HepG2 (cell line): ENCODE results near the gene TSC22D4. TPM values are rescaled to one million over a fixed set of nuclear protein-coding genes. Genes with fewer than 3 reads are reported as not detected.

Experiments used
- ARID5B ChIP-seq: IDR thresholded peaks from 2 replicates; pipeline ENCODE4 v1.4.0; 2020; ENCODE audit warnings: mild to moderate bottlenecking, missing genetic modification reagents
- DNMT3B ChIP-seq: conservative IDR thresholded peaks from 2 replicates; pipeline ENCODE4 v1.6.1; 2016; ENCODE audit warnings: missing biosample characterization, control low read depth
- FOXA3 ChIP-seq: IDR thresholded peaks from 2 replicates; pipeline ENCODE4 v1.6.1; 2016; ENCODE audit warnings: missing genetic modification reagents, missing compliant biosample characterization
- KDM2A ChIP-seq: sonication (generic); formaldehyde crosslinking; IDR thresholded peaks from 2 replicates; pipeline ENCODE4 v1.4.0; 2020; ENCODE audit warnings: low read depth, missing genetic modification reagents, borderline replicate concordance
- MEIS1 ChIP-seq: sonication (generic); formaldehyde crosslinking; IDR thresholded peaks from 2 replicates; pipeline ENCODE4 v1.9.0; 2021; ENCODE audit warnings: mild to moderate bottlenecking, missing genetic modification reagents, moderate library complexity, borderline replicate concordance
- NR2C2 ChIP-seq: sonication (generic); formaldehyde crosslinking; IDR thresholded peaks from 2 replicates; pipeline ENCODE4 v1.4.0; 2020; ENCODE audit warnings: missing genetic modification reagents, mild to moderate bottlenecking, moderate library complexity, borderline replicate concordance
- PATZ1 ChIP-seq: sonication (generic); formaldehyde crosslinking; IDR thresholded peaks from 2 replicates; pipeline ENCODE4 v1.4.0; 2020; ENCODE audit warnings: missing genetic modification reagents
- PAXIP1 ChIP-seq: sonication (generic); formaldehyde crosslinking; conservative IDR thresholded peaks from 2 replicates; pipeline ENCODE4 v1.4.0; 2020; ENCODE audit warnings: mild to moderate bottlenecking, missing genetic modification reagents, moderate library complexity
- REL ChIP-seq: sonication (generic); formaldehyde crosslinking; conservative IDR thresholded peaks from 2 replicates; pipeline ENCODE4 v1.8.0; 2022; ENCODE audit warnings: mild to moderate bottlenecking, missing genetic modification reagents, moderate library complexity
- SALL1 ChIP-seq: sonication (generic); formaldehyde crosslinking; IDR thresholded peaks from 2 replicates; pipeline ENCODE4 v1.8.0; 2022; ENCODE audit warnings: mild to moderate bottlenecking, missing genetic modification reagents
- SCMH1 ChIP-seq: sonication (generic); formaldehyde crosslinking; IDR thresholded peaks from 2 replicates; pipeline ENCODE4 v1.9.0; 2021; ENCODE audit warnings: missing genetic modification reagents, mild to moderate bottlenecking, borderline replicate concordance
- ZMYM3 ChIP-seq: sonication (generic); formaldehyde crosslinking; IDR thresholded peaks from 2 replicates; pipeline ENCODE4 v1.5.1; 2020; ENCODE audit warnings: mild to moderate bottlenecking, missing genetic modification reagents
- ZNF446 ChIP-seq: sonication (generic); formaldehyde crosslinking; IDR thresholded peaks from 2 replicates; pipeline ENCODE4 v1.5.0; 2020; ENCODE audit warnings: mild to moderate bottlenecking, missing genetic modification reagents
- polyA plus RNA-seq, 8 experiments: library from polyadenylated mRNA; depleted of rRNA in 3 of 8; stranded (reverse) in 7 of 8; unstranded in 1 of 8; fragments of >200 nt; fragmentation: Illumina TruSeq in 4 of 8; extraction: Trizol in 4 of 8; gene quantifications; 2 replicates each; pipeline versions ENCODE4 v1.2.1 to v1.2.3, GENCODE V29; 2011 to 2016; ENCODE audit warnings: low read depth in 4 of 8, missing spikeins in 1 of 8, mixed read lengths in 1 of 8; ENCODE audit not compliant: insufficient read depth in 1 of 8
- total RNA-seq, 5 experiments: library from RNA; depleted of rRNA; stranded (reverse); fragments of >200 nt; fragmentation: Illumina TruSeq; extraction: Trizol; gene quantifications; 2 replicates each; pipeline ENCODE4 v1.2.3, GENCODE V29; 2016; ENCODE audit warnings: low read depth in 1 of 5
- TF ChIP-seq, protein P1 (sequence below), 2 experiments: sonication (generic) in 1 of 2; formaldehyde crosslinking in 1 of 2; IDR thresholded peaks; 2 replicates each; pipeline versions ENCODE4 v1.4.0 to v1.6.1; 2016 to 2020; ENCODE audit warnings: borderline replicate concordance in 1 of 2, low read depth in 1 of 2, mild to moderate bottlenecking in 1 of 2, missing genetic modification reagents in 1 of 2

TSC22D4 gene
- total and polyA plus RNA-seq, 2 of the 13 experiments (the other 11 are each of a cell fraction or from before 2014, with no cell fraction given), result 7.7 to 8.7 TPM

DNA sequence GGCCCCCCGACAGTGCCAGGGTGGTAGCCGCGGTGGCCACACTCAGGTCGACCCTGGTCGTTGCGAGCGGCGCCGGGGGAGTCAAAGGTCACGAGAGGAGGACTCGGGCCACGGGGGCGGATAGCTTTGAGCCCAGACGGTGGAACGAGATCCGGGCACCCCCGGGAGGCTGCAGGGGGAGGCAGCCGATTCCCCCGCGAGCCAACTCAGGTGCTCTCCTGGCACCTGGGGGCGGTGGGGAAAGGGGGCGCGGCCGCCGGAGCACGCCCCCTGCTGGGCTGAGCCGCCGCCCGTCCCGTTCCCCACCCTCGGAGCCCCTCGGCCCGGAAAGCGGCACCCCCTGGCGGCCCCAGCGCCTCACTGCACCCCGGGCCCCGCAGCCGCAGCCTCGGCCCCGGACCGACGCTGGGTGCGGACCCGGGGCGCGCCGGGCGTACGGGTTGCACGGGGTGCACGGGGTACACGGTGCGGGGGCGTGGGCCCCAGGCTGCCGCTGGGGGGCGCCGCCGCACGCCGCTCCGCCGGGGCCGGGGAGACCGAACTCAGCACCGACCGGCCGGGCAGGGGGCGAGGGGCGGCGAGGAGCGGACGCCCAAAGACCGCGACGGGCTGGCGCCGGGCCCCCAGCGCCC, 4.2 kb upstream of the TSC22D4 start (continued):
- TF ChIP-seq ARID5B (CRISPR knock-in tag) (peak; percentile 15; the same call in 1 of the 2 replicates), PAXIP1 (CRISPR knock-in tag) (no peak), ZNF446 (CRISPR knock-in tag) (no peak), FOXA3 (CRISPR knock-in tag) (0 out of 2 replicates have a peak, but pooled peaks have one; percentile 20), ZMYM3 (CRISPR knock-in tag) (peak; percentile 43; the same call in 1 of the 2 replicates), NR2C2 (CRISPR knock-in tag) (peak; percentile 81), DNMT3B (CRISPR knock-in tag) (no peak), SALL1 (peak; percentile 58), SCMH1 (CRISPR knock-in tag) (no peak), MEIS1 (CRISPR knock-in tag) (no peak; the same call in 1 of the 2 replicates), KDM2A (CRISPR knock-in tag) (peak; percentile 34; the same call in 1 of the 2 replicates), REL (CRISPR knock-in tag) (no peak), PATZ1 (CRISPR knock-in tag) (peak; percentile 76; the same call in 1 of the 2 replicates)
- TF ChIP-seq, protein P1, sequence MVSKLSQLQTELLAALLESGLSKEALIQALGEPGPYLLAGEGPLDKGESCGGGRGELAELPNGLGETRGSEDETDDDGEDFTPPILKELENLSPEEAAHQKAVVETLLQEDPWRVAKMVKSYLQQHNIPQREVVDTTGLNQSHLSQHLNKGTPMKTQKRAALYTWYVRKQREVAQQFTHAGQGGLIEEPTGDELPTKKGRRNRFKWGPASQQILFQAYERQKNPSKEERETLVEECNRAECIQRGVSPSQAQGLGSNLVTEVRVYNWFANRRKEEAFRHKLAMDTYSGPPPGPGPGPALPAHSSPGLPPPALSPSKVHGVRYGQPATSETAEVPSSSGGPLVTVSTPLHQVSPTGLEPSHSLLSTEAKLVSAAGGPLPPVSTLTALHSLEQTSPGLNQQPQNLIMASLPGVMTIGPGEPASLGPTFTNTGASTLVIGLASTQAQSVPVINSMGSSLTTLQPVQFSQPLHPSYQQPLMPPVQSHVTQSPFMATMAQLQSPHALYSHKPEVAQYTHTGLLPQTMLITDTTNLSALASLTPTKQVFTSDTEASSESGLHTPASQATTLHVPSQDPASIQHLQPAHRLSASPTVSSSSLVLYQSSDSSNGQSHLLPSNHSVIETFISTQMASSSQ (IDR thresholded peaks at IDR 0.05; ENCODE audit: low read depth), result no peak
- TF ChIP-seq, protein P1 (CRISPR knock-in tag; IDR thresholded peaks at IDR 0.05; ENCODE audit: borderline replicate concordance), result 0 out of 2 replicates have a peak, but pooled peaks have one; percentile 25
